ENCODE measurements around the gene TRAF5.
"Not testable (repeated sequence)": the region's sequence is repeated elsewhere in the genome, so short reads cannot be mapped to it uniquely, and the experiment has no call there.

TRAF5 gene

DNA sequence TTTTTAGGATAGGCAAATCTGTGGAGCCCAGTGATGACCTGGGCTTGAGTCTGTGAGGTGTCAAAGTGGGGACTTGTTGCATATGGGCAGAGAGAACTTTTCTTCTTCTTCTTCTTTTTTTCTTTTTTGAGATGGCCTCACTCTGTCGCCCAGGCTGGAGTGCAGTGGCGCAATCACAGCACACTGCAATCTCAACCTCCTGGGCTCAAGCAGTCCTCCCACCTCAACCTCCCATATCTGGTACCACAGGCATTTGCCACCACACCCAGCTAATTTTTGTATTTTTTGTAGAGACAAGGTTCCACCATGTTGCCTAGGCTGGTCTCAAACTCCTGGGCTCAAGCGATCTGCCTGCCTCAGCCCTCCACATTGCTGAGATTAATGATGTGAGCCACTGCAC, 85.0 kb downstream of the TRAF5 start:
- Histone ChIP-seq H3K9ac (ENCODE audit: low read depth, low read length) (no peak overlapping the region), H3K9me3 (ENCODE audit: insufficient read depth, low read depth, low read length) (peaks cover 28% of the 10 kb centered on the region), H3K36me3 (ENCODE audit: insufficient read depth, low read length) (peaks cover 6% of the 10 kb centered on the region; the same call in 1 of the 2 replicates), H3K27ac (ENCODE audit: low read depth, low read length) (no peak overlapping the region), H3K4me1 (ENCODE audit: insufficient read depth, low read length) (no peaks in the 10 kb centered on the region), H3K27me3 (ENCODE audit: insufficient read depth, low read length) (no peaks in the 10 kb centered on the region), H3K4me3 (ENCODE audit: low read length) (no peak overlapping the region)
- WGBS: 97% methylated on average over 3 of the region's 3 CpGs

DNA sequence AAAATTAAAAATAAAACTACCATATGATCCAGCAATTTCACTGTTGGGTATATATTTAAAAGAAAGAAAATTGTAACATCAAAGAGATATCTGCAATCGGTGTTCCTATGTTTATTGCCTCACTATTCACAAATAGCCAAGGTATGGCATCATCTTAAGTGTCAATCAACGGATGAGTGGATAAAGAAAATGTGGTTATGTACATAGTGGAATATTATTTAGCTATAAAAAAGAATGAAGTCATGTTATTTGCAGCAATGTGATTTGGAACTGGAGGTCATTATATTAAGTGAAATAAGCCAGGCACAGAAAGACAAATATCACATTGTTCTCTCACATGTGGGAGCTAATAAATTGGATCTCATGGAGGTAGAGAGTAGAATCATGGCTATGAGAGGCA, 89.1 kb downstream of the TRAF5 start:
- Histone ChIP-seq H3K36me3 (ENCODE audit: insufficient read depth, low read length) (0 out of 2 replicates have a peak, but pooled peaks cover 6% of the 10 kb centered on the region), H3K9ac (ENCODE audit: low read depth, low read length) (no peak overlapping the region), H3K4me1 (ENCODE audit: insufficient read depth, low read length) (peaks cover 9% of the 10 kb centered on the region; the same call in 1 of the 2 replicates), H3K27me3 (ENCODE audit: insufficient read depth, low read length) (no peaks in the 10 kb centered on the region), H3K27ac (ENCODE audit: low read depth, low read length) (no peak overlapping the region), H3K9me3 (ENCODE audit: insufficient read depth, low read depth, low read length) (0 out of 2 replicates have a peak, but pooled peaks cover 5% of the 10 kb centered on the region), H3K4me3 (ENCODE audit: low read length) (peak overlapping the region; percentile 48; the same call in 1 of the 2 replicates)
- WGBS: 95% methylated on average over 2 of the region's 2 CpGs

DNA sequence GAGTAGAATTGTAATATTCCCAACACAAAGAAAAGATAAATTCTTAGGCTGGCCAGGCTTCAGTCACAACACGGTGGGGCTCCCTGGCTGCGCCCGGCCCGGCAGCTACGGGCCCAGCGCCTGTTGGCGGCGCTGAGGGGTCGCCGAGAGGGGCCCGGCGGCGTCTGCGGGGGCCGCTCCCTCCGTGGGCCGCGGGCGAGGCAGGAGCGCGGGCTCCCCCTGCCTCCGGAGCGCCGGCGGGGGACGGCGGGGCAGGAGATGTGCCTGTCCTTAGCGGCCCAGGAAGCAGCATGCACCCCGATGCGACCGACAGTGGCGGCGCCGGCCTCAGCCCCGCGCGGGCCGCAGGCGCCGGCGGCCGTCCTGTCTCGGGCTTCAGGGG, 89.6 kb downstream of the TRAF5 start:
- H3K27ac ChIP-seq (ENCODE audit: low read depth, low read length); H3K27me3 ChIP-seq (ENCODE audit: insufficient read depth, low read length); H3K36me3 ChIP-seq (ENCODE audit: insufficient read depth, low read length); H3K9me3 ChIP-seq (ENCODE audit: insufficient read depth, low read depth, low read length): not testable (repeated sequence)
- Histone ChIP-seq H3K4me1 (ENCODE audit: insufficient read depth, low read length) (peaks cover 14% of the 10 kb centered on the region; the same call in 1 of the 2 replicates), H3K9ac (ENCODE audit: low read depth, low read length) (peak overlapping the region; percentile 55), H3K4me3 (ENCODE audit: low read length) (peak overlapping the region; percentile 48)
- 94% methylated on average over 43 of the region's 43 CpGs for WGBS

DNA sequence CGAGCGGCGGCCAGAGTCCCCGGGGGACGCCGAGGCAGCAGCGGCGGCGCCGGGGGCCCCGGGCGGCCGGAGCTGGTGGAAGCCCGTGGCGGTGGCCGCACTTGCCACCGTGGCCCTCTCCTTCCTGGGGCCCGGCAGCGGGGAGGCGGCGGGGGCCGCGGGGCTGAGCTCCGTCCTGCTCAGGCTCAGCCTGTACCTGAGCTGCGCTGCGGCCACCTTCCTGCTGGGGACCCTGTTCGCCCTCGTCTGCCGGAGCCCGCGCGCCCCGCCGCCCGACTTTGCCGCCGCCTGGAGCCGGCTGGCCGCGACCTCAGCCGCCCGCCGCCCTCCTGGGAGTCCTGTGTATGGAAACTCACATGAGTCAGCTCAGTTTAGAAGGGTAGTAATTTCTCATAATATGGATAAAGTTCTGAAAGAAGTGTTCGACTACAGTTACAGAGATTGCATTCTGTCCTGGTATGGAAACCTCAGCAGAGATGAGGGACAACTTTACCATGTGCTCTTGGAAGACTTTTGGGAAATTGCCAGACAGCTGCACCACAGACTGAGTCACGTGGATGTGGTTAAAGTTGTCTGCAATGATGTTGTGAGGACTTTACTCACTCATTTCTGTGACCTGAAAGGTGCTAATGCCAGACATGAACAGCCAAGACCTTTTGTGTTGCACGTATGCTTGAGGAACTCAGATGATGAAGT, 90.1 kb downstream of the TRAF5 start:
- Histone ChIP-seq H3K4me1 (ENCODE audit: insufficient read depth, low read length) (peaks cover 14% of the 10 kb centered on the region; the same call in 1 of the 2 replicates), H3K9ac (ENCODE audit: low read depth, low read length) (peak overlapping the region; percentile 55), H3K4me3 (ENCODE audit: low read length) (peak overlapping the region; percentile 48)
- 95% methylated on average over 46 of the region's 46 CpGs for WGBS
- H3K27ac ChIP-seq (ENCODE audit: low read depth, low read length); H3K9me3 ChIP-seq (ENCODE audit: insufficient read depth, low read depth, low read length); H3K27me3 ChIP-seq (ENCODE audit: insufficient read depth, low read length); H3K36me3 ChIP-seq (ENCODE audit: insufficient read depth, low read length): not testable (repeated sequence)

DNA sequence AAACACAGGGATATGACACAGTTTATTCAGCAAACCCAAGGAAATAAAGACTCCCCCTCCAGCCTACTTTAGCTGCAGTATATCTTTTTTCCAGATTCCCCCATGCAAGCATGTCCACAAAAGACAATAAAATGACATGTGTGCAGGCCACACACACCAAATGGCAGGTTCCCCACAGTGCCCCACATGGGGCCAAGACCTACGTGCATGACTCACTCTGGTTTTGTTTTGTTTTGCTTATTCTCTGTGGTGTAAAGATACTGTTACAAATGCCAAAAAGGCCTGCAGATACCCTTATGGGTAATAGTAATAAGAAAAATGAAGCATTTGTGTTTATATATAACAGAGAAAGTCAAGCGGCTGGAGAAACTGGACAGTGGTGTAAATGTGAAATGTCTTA, 93.8 kb downstream of the TRAF5 start:
- no peaks in the 10 kb centered on the region for H3K36me3 ChIP-seq (ENCODE audit: insufficient read depth, low read length)
- H3K27me3 ChIP-seq (ENCODE audit: insufficient read depth, low read length): no peaks in the 10 kb centered on the region
- no peak overlapping the region for H3K9ac ChIP-seq (ENCODE audit: low read depth, low read length)
- no peaks in the 10 kb centered on the region for H3K9me3 ChIP-seq (ENCODE audit: insufficient read depth, low read depth, low read length)
- H3K27ac ChIP-seq (ENCODE audit: low read depth, low read length): no peak overlapping the region; the same call in 1 of the 2 replicates
- peaks cover 14% of the 10 kb centered on the region; the same call in 1 of the 2 replicates for H3K4me1 ChIP-seq (ENCODE audit: insufficient read depth, low read length)
- WGBS: 74% methylated on average over 2 of the region's 2 CpGs
- H3K4me3 ChIP-seq (ENCODE audit: low read length): no peak overlapping the region

DNA sequence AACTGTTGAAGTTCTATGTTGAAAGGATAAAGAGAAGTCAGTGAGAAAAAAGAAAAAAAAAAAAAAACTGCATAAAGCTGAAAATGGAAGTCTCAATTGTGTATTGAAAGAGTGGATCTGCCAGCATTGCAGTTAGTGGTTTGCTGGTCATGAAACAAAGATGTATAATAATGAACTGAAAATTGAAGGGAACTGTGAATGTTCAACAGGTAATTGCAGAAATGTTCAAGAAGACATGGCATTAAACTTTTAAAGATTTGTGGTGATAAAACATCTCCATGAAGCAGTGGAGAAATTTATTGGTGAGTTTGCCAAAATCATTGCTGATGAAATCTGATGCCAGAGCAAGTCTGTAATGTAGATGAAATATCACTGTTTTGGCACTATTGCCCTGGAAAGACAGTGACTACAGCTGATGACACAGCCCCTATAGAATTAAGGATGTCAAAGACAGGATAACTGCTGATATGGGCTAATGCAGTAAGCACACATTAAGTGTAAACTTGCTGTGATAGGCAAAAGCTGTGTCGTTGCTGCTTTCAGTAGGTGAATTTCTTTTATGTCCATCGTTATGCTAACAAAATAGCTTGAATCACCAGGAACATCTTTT, 94.3 kb downstream of the TRAF5 start:
- H3K4me3 ChIP-seq (ENCODE audit: low read length): no peak overlapping the region
- no peaks in the 10 kb centered on the region for H3K36me3 ChIP-seq (ENCODE audit: insufficient read depth, low read length)
- H3K27me3 ChIP-seq (ENCODE audit: insufficient read depth, low read length): no peaks in the 10 kb centered on the region
- 87% methylated on average over 2 of the region's 2 CpGs for WGBS
- no peak overlapping the region for H3K27ac ChIP-seq (ENCODE audit: low read depth, low read length)
- peaks cover 14% of the 10 kb centered on the region; the same call in 1 of the 2 replicates for H3K4me1 ChIP-seq (ENCODE audit: insufficient read depth, low read length)
- H3K9ac ChIP-seq (ENCODE audit: low read depth, low read length): no peak overlapping the region
- no peaks in the 10 kb centered on the region for H3K9me3 ChIP-seq (ENCODE audit: insufficient read depth, low read depth, low read length)

DNA sequence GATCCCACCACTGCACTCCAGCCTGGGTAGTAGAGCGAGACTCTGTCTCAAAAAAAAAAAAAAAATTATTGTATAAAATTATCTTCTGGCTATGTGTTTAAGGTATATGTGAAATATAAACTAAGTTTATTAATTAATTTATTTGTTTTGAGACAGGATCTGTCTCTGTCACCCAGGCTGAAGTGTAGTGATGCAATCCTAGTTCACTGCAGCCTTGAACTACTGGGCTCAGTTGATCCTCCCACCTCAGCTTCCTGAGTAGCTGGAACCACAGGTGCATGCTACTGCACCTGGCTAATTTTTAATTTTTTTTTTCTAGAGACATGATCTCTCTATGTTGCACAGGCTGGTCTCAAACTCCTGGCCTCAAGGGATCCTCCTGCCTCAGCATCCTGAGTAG, 97.4 kb downstream of the TRAF5 start:
- Histone ChIP-seq H3K9me3 (ENCODE audit: insufficient read depth, low read depth, low read length) (no peaks in the 10 kb centered on the region), H3K27ac (ENCODE audit: low read depth, low read length) (no peak overlapping the region), H3K4me3 (ENCODE audit: low read length) (no peak overlapping the region), H3K36me3 (ENCODE audit: insufficient read depth, low read length) (0 out of 2 replicates have a peak, but pooled peaks cover 4% of the 10 kb centered on the region), H3K4me1 (ENCODE audit: insufficient read depth, low read length) (peaks cover 14% of the 10 kb centered on the region; the same call in 1 of the 2 replicates), H3K9ac (ENCODE audit: low read depth, low read length) (no peak overlapping the region), H3K27me3 (ENCODE audit: insufficient read depth, low read length) (no peaks in the 10 kb centered on the region)
- WGBS: no CpG with 5 or more reads among the region's 1 CpG

All from HUES64 (cell line).